Activated naive CD4-positive, alpha-beta T cell (primary cell): ENCODE data around the gene SLC6A2.
"Not testable (repeated sequence)": the region's sequence is repeated elsewhere in the genome, so short reads cannot be mapped to it uniquely, and the experiment has no call there.

Experiments used
- DNase-seq, 4 experiments: peaks; one replicate each; lab custom pipeline; 2025; lab: John Stamatoyannopoulos, UW

Gene SLC6A2

DNA sequence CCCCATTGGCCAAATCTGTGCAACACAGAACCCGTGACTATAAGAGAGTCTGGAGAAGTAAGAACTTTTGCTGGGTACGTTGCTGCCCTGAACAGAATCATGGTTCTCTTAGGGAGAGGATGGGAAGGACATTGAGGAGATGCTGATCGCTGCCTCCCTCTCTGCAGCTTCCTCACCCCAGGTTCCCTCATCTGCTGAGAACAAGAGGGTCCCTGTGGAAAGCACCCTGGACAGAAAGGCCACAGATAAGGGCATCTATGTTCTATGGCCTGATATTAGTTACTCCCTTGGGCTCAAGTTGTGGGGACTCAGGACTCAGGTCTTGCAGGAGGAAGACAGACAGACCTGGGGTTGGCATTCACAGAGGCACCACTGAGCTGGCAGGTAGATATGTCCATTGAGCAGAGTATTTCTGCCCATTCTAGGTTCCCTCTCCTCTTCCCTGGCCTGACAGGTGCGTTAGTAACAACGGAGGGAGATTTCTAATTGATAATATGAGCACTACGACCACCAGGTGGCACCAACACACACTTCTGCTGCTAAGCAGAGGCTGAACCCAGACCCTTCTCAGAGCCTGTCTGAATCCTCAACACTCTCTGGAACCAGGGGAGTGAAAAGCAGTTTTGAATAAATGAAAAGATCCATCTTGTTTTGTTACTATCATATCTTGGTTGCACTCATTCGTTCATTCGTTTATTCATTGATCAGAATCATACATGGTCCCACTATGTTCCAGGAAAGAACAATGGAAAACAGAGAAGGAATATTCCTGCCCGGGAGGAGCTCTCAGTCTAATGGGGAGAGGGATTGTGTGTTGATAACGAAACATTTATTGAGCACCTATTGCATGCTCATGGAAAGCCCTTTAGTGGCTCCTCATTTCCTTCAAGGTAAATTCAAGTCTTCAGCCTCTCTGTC is 56.4 kb downstream of the SLC6A2 start:
- DNase-seq: peak in 3 of 4 experiments; percentile 0 to 7 (median 5)

DNA sequence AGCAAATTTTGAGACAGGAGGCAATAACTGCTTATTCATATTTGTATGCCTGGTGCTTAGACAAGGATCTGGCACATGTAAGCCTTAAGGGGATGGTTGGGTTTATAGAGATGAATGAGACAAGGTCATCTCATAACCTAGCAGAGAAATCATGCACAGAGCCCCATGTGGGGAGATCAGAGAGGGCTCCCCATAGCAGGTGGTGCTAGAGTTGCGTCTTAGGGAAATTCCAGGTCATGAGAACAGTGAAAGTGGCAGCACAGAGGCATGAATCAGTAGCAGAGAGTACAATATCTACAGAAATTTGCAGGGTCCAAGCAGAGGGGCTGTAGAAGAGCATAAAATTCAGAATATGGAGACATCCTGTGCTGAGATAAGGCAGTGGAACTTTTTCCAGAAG is 57.3 kb downstream of the SLC6A2 start:
- DNase-seq: no peak

DNA sequence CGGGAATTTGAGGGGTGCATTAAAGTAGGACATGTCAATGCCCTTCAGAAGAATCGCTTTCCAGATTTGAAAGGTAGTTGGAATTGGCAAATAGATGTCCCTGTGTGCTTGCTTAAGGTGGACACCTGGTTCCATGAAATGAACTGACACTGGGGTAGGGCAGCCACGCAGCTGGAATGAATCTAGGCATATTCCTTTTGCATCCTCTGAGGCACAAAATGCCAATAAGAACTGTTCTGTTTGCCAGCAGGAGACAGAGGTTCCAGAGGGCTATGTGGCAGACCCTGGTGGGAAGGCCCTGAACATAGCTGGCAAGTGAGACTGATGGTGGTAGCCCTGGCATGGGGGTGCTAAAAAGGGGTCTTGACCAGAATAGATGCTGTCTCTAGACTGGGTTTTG is 61.5 kb downstream of the SLC6A2 start:
- DNase-seq: no peak

DNA sequence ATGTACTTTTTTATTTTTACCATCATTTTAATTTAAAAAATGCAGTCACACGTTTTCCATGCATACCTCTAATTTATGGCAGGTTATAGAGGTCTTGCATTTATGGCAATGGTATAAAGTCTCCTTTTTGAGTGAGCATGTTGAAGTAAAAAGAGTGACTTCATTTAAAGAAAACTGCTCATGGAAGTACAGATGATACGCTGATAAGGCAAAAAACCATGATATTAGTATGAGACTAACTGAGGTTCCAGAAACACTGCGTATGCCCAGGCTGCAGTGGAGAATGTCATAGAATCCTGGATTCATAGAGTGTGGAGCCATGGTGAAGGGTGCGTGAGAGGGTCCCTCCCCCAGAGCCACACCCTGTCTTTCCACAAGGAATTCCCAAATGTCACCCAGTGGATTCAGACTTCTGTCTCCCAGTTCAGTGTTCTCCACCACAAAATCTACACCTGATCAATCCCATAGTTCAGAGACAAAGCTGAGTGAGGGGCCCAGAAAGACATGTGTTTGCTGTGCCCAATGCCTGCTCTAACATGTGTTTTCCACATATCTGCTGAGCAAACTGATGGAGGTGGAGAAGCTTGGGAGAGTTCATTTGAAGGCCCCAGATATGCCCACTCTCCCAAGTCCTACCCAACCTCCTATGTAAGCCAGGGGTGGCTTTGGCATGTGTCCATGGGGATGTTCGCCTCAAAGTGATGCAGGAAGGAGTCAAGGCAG is 69.4 kb downstream of the SLC6A2 start:
- no peak for DNase-seq

DNA sequence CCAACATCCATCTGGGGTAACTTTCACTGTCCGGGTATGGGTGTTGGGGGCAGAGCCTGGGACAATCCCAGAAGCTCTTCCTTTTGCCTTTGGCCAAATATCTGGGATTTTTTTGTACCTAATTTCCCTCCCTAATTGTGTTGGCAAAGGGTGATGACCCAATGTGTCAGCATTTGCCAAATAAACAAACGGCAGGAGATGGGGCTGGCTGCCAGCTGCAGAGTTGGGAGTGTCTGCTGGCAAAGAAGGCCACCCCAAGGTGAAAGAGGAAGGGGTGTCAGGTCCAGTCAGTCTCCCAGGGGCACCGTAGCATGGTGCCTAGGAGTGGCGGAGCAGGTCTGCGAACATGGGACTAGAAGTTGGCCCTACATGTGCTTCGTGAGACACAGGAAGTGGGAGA is 73.0 kb downstream of the SLC6A2 start:
- no peak for DNase-seq

DNA sequence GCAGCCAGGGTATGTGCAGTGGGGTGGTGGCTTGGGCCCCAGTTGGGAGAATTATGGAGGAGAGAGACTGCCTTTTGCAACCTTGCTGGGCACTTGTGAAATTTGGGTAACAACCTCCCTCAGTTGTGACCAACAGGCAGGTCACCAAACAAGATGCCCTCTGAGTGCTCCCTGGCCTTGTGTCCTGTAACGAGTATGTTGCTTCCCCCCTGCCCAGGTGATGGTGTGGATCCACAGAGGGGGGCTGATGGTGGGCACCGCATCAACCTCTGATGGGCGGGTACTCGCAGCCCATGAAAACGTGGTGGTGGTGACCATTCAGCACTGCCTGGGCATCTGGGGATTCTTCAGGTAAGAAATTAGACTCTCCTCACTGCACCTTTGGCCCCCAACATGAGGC is 74.3 kb downstream of the SLC6A2 start:
- no peak for DNase-seq

DNA sequence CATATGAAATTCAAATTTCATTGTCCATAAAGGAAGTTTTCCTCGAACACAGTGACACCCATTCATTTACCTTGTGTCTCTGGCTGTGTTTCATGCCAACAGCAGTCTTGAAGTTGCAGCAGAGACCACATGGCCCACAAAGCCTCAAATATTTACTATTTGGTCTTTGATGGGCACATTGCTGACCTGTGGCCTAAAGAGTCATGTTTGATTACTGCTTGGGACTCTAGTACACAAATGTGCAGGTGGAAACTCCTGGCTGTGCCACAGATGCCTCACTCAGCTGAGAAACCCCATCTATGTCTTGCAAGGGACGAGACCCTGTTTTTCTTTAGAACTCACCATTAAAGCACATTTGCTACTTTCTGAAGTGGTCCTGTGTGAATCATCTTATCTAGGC is 76.7 kb downstream of the SLC6A2 start:
- no peak for DNase-seq

DNA sequence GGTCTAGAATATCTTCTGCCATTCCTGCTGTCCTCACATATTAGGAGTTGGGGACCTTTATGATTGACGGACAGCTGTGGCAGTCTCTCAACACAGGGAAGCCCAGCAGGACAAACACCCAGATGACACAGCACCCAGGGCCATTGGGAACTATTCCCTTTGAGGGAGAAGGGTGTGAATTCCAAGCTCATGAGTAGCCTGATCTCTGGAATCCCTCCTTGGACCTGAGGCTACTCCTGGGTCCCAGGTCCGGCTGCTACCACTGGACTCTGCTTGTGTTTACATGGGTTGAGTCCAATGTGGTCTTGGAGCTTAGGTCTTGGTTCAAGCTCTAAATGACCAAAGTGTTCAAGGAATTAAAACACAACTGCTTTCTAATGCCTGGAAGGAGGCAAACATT is 78.9 kb downstream of the SLC6A2 start:
- no peak for DNase-seq

DNA sequence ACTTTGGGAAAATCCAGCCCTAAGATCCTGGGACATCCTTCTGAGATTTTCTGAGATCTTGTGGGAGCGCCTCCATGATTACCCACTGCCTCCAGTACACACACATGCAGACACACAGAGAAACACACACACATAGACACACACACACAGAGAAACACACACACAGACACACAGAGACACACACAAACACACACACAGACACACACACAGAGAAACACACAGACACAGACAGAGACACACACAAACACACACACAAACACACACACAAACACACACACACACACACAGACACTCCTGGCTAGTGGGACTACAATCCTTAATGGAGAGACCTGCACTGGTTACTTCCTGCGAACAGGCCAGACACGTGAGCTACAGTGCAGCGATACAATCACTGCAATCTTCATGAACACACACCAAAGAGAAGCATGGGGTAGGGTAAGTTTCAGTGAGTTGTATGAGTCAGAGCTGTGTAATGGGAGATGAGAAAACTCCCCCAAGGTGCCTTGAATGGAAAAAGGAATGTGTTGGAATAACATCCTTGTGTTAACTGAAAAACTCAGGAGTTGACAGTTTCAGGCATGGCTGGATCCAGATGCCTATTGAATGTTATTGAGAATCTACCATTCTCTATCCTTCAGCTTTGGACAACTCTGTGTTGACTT is 79.5 kb downstream of the SLC6A2 start:
- DNase-seq: no peak

DNA sequence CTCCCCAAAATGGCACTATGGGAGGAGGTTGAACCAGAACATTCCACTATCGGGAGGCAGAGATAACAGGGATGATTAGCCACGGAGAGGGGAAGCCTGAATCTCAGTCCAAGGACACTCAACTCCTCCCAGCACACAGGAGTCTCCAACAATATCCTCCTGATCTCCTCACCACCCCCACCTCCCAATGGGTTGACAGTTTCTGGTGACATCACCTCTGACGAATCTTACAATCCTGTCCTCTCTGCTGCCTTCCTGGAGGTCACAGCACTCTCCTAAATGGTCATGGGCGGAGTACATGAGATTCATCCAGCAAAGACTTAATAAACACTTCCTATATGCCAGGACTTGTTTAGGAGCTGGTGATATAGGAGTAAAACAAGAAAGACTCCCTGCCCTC is 80.9 kb downstream of the SLC6A2 start:
- DNase-seq: no peak

DNA sequence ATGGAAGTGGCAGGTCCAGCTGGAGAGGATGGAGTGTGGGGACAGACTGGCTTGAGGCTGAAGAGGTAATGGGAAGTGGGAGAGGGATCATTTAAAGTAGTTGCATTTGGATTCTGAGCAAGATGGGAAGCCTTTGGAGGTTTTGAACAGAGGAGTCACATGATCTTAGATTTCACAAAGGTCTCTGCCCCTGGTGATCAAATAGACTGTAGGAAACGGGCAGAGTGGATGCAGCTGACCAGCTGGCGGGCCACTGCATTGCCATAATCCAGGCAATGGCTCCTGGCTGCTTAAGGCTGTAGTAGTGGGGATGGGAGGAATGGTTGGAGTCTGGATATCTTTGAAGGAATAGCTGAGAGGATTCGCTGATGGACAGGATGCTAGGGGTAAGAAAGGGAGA is 81.5 kb downstream of the SLC6A2 start:
- DNase-seq: no peak

DNA sequence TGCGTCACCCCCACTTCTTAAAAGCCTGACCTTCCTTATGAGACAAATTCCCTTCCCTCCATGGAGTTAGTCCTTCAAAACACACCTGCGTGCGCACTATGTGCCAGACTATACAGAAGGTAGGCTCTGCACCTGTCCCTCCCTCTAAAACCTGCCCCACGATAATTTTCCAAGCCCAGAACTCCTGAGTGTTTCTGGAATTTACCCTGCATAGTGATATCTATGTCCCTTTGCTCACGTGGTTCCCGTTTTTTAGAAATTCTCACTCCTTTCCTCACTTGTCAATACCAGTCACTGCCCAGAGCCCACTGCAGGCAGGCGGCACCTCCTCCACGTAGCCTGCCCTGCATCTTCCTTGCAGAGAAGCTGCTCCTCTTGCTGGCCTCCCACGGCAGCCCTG is 82.2 kb downstream of the SLC6A2 start:
- no peak for DNase-seq

DNA sequence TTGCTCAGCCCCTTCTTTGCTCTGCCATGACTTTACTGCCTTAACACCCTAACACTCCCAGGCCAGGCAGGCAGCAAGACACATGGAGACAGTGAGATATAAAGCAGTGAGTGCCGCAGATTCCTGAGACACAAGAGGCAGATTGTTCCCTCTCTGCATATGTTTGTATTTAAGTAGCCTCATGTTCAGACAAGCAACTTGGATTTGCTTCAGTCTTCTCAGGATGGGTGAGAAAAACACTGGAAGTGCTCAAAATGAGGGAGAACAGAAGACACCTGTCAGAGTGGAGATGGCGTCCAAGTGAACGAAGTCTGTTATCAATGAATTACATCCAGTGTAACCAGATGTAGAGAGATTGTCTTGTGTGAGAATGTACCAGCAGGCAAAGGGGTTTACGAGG is 90.3 kb downstream of the SLC6A2 start:
- DNase-seq: no peak

DNA sequence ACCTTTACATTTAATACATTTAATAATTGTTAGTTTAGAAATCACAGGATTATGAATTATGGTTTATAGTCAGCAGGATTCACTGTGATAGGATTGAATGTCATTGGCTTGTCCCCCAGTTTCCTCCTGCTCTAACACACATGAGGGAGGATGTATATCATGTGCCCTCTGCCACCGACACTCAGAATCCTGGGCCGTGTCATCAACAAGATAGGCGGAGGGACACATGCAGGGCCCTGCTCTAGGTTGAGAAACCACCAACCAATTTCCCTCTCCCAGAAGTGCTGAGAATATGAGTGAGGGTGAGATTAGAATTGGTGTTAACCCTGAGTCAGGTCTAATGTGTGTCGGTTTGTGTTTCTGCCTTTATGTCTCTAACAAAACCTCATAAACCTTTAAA is 92.0 kb downstream of the SLC6A2 start:
- no peak for DNase-seq

DNA sequence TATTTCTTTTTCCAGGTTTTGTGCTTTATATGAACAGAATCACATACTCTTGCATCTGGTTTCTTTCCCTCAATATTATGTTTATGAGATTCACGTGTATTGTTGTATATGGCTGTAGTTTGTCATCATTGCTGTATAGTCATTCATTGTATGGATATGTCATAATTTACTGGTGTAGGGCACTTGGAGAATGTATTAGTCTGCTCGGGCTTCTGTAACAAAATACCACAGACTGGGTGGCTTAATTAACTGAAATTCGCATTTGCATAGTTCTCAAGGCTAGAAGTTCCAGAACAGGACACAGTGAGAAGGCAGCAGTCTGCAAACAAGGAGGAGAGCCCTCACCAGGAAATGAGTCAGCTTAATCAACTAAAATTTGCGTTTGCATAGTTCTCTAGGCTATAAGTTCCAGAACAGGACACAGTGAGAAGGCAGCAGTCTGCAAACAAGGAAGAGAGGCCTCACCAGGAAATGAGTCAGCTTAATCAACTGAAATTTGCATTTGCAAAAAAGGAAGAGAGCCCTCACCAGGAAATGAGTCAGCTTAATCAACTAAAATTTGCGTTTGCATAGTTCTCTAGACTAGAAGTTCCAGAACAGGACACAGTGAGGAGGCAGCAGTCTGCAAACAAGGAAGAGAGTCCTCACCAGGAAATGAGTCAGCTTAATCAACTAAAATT is 96.8 kb downstream of the SLC6A2 start:
- DNase-seq: not testable (repeated sequence)

DNA sequence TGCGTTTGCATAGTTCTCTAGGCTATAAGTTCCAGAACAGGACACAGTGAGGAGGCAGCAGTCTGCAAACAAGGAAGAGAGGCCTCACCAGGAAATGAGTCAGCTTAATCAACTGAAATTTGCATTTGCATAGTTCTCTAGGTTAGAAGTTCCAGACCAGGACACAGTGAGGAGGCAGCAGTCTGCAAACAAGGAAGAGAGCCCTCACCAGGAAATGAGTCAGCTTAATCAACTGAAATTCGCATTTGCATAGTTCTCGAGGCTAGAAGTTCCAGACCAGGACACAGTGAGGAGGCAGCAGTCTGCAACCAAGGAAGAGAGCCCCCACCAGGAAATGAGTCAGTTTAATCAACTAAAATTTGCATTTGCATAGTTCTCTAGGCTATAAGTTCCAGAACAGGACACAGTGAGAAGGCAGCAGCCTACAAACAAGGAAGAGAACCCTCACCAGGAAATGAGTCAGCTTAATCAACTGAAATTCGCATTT is 97.4 kb downstream of the SLC6A2 start:
- DNase-seq: not testable (repeated sequence)
